Measurements from ENCODE around the gene VMA21.

DNA sequence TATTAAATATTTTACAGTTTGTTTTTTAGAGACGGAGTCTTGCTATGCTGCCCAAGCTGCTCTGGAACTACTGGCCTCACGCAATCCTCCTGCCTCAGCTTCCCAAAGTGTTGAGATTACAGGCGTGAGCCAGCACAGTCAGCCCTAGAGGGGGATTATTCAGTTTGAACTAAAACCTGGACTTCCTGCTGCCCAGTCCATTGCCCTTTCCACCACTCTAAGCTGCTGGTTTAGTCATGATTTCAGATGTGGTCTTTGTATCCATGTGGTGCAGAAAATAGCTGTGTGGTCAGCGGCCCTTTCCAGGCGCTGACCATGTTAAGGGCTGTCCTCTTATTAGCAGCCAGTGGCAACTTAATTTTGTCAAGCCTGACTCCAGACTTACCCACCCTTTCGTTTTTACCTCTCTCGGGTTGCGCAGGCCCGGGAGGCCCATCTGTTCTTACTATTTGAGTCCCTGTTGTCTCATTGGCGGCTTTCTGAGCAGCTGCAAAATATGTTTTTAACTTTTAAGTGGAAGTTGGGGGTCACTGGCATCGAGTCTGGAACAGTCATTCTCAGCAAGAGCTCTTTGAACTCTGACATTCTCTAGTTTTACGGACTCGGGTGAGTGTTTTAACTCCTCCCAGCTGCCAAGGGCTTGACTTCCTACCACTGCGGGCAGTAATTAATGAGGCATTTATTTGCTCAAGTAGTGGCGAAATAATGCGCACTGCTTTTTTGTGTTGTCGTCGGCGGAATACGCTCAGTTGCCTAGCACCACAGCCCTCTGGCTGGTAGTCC lies 773 bp upstream of the VMA21 start:
- TF ChIP-seq, protein P1, sequence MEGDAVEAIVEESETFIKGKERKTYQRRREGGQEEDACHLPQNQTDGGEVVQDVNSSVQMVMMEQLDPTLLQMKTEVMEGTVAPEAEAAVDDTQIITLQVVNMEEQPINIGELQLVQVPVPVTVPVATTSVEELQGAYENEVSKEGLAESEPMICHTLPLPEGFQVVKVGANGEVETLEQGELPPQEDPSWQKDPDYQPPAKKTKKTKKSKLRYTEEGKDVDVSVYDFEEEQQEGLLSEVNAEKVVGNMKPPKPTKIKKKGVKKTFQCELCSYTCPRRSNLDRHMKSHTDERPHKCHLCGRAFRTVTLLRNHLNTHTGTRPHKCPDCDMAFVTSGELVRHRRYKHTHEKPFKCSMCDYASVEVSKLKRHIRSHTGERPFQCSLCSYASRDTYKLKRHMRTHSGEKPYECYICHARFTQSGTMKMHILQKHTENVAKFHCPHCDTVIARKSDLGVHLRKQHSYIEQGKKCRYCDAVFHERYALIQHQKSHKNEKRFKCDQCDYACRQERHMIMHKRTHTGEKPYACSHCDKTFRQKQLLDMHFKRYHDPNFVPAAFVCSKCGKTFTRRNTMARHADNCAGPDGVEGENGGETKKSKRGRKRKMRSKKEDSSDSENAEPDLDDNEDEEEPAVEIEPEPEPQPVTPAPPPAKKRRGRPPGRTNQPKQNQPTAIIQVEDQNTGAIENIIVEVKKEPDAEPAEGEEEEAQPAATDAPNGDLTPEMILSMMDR (conservative IDR thresholded peaks at IDR 0.05; ENCODE audit: low read length), result no peak
- no peak for TF ChIP-seq EZH2phosphoT487 (IDR thresholded peaks at IDR 0.05; ENCODE audit: borderline replicate concordance, low read depth, low read length)
